Psoas muscle (tissue), 8 donors: ENCODE measurements around the gene ATP6AP1. TPM values are rescaled to one million over a fixed set of nuclear protein-coding genes. Genes with fewer than 3 reads are reported as not detected.

ENCODE experiments used
- ATAC-seq, 4 donors: fragments of 200-7000 bp; cut with Tn5 transposase; one replicate each; pipeline ENCODE4 v1.9.1; 2020; ENCODE audit warnings: moderate library complexity in 3 of 4, mild to moderate bottlenecking in 2 of 4
- DNase-seq, 2 donors: peaks; one replicate each; pipeline ENCODE4 v3.0.0-alpha.2; 2020
- H3K27ac ChIP-seq: fragments of 200-600 bp; one replicate; pipeline ENCODE4 v1.8.0; 2022
- H3K27me3 ChIP-seq, 3 donors: fragments of 200-600 bp in 1 of 3; one replicate each; pipeline versions ENCODE4 v1.6.1 to v1.8.0; 2013 to 2022; ENCODE audit warnings: low read length in 2 of 3, mild to moderate bottlenecking in 2 of 3, moderate library complexity in 1 of 3; ENCODE audit not compliant: insufficient read depth in 3 of 3
- H3K36me3 ChIP-seq, 2 donors: fragments of 200-600 bp in 1 of 2; one replicate each; pipeline versions ENCODE4 v1.6.1 to v1.8.0; 2013 to 2022; ENCODE audit warnings: low read depth in 1 of 2, mild to moderate bottlenecking in 1 of 2, moderate library complexity in 1 of 2; ENCODE audit not compliant: insufficient read depth in 1 of 2
- H3K4me1 ChIP-seq: fragments of 200-600 bp; one replicate; pipeline ENCODE4 v1.8.0; 2022
- H3K4me3 ChIP-seq: fragments of 200-600 bp; one replicate; pipeline ENCODE4 v1.8.0; 2022; ENCODE audit warnings: mild to moderate bottlenecking
- H3K9me3 ChIP-seq: fragments of 200-600 bp; one replicate; pipeline ENCODE4 v1.8.0; 2022
- CTCF ChIP-seq: fragments of 200-600 bp; IDR thresholded peaks from one replicate; pipeline ENCODE4 v1.8.0; 2022; ENCODE audit warnings: antibody characterized with exemption
- WGBS, 3 donors: extraction: QIAGEN DNeasy Blood & Tissue Kit; methylation state at CpG; one replicate each; pipeline versions ENCODE4 v1.1.6 to v1.1.7; 2013; 5-methylcytosine and 5-hydroxymethylcytosine counted together
- intact Hi-C, 2 donors: fragments of 100-400 bp; cut with DNase I; formaldehyde crosslinking; loops; one replicate each; pipeline versions ENCODE4 v1.11.0 to v1.14.2; 2022
- polyA plus RNA-seq, 3 donors: library from polyadenylated mRNA; stranded (reverse); fragments of 200-250 nt; gene quantifications; one replicate each; pipeline ENCODE4 v1.2.3, GENCODE V29; 2013
- total RNA-seq, 4 donors: library from RNA; stranded (reverse); fragmentation: NEBNext Ultra II Directional in 2 of 4; extraction: Animal tissue kit (Norgen Biotek cat#: 25700) in 2 of 4; gene quantifications; one replicate each; pipeline versions ENCODE4 v1.2.1 to v1.2.4, GENCODE V29; 2021 to 2023
- donor health status: healthy with polysubstance abuse.
- donor health status: DM: no; HTN: no; CAD: no; lungs with moderate emphysema.
- donor health status: Bipolar disorder and iron deficiency.
- donor health status: healthy.
- donor health status: DM: yes; HTN: yes; CAD: no.
- donor health status: DM: no; HTN: no; CAD: no.
- donor health status: DM: no; HTN: no; CAD: no.
- donor health status: DM: yes; HTN: yes; CAD: no.

The ATP6AP1 gene
- total and polyA plus RNA-seq, 7 donors, result 28.3 to 38.6 (median 34.3) TPM

- no peaks in the 10 kb centered on the region for H3K4me1 ChIP-seq
- H3K4me3 ChIP-seq, result peak overlapping the region; percentile 69
- intact Hi-C loops, result no loop called here
These were observed 31.4 kb downstream of the ATP6AP1 start for GRCh38 chrX:154459832-154460231.

GRCh38 chrX:154460326-154460725 is 31.8 kb downstream of the ATP6AP1 start:
- no peak overlapping the region for H3K27ac ChIP-seq

More at GRCh38 chrX:154459832-154460231, 31.4 kb downstream of the ATP6AP1 start:
- WGBS, 3 donors, result 45 to 77% (median 58%) methylated on average over 8 to 14 of the region's 14 CpGs
- H3K27me3 ChIP-seq, result no peaks in the 10 kb centered on the region
- no peaks in the 10 kb centered on the region for H3K9me3 ChIP-seq
- no peak for DNase-seq
- ATAC-seq, result no peak
- H3K27ac ChIP-seq, result no peak overlapping the region
- H3K36me3 ChIP-seq, result peaks cover 0 to 5% of the 10 kb centered on the region in 2 donors
- no peak for TF ChIP-seq CTCF

GRCh38 chrX:154462396-154462795 is 33.9 kb downstream of the ATP6AP1 start:
- peaks cover 0 to 21% of the 10 kb centered on the region in 2 donors for H3K36me3 ChIP-seq
- TF ChIP-seq CTCF, result no peak

More at GRCh38 chrX:154460326-154460725, 31.8 kb downstream of the ATP6AP1 start:
- no peak for DNase-seq
- Histone ChIP-seq H3K36me3 (peaks cover 0 to 9% of the 10 kb centered on the region in 2 donors), H3K27me3 (no peaks in the 10 kb centered on the region), H3K4me1 (no peaks in the 10 kb centered on the region), H3K9me3 (no peaks in the 10 kb centered on the region), H3K4me3 (no peak overlapping the region)
- ATAC-seq, result no peak
- WGBS, 3 donors, result 78 to 92% (median 83%) methylated on average over 15 to 26 of the region's 26 CpGs
- TF ChIP-seq CTCF, result no peak
- intact Hi-C loops, result no loop called here

GRCh38 chrX:154463611-154464220 is 35.2 kb downstream of the ATP6AP1 start:
- ATAC-seq (no peak), DNase-seq (no peak)
- H3K9me3 ChIP-seq, result no peaks in the 10 kb centered on the region
- peaks cover 0 to 25% of the 10 kb centered on the region in 2 donors for H3K36me3 ChIP-seq
- no peaks in the 10 kb centered on the region for H3K27me3 ChIP-seq
- intact Hi-C loops, result no loop called here
- H3K4me3 ChIP-seq, result no peak overlapping the region
- no peak for TF ChIP-seq CTCF
- H3K27ac ChIP-seq, result no peak overlapping the region
- no peaks in the 10 kb centered on the region for H3K4me1 ChIP-seq
- WGBS, 3 donors, result 87 to 89% (median 87%) methylated on average over 11 to 31 of the region's 36 CpGs

More at GRCh38 chrX:154462396-154462795, 33.9 kb downstream of the ATP6AP1 start:
- WGBS, 3 donors, result 76 to 82% (median 81%) methylated on average over 2 to 8 of the region's 8 CpGs
- intact Hi-C loops, result no loop called here
- Histone ChIP-seq H3K4me3 (no peak overlapping the region), H3K27ac (no peak overlapping the region), H3K27me3 (no peaks in the 10 kb centered on the region), H3K9me3 (no peaks in the 10 kb centered on the region), H3K4me1 (no peaks in the 10 kb centered on the region)
- ATAC-seq, result no peak
- no peak for DNase-seq
